Calu3 (cell line): ENCODE measurements around the gene AKIRIN1. TPM values are rescaled to one million over a fixed set of nuclear protein-coding genes. Genes with fewer than 3 reads are reported as not detected.
A peak's percentile ranks its signal among the peaks of the same experiment; 100 is the strongest.
"Not testable (repeated sequence)": the region's sequence is repeated elsewhere in the genome, so short reads cannot be mapped to it uniquely, and the experiment has no call there.

Experiments
- BruUV-seq: library from RNA; stranded (reverse); fragments of 400-500 nt; replicated peaks from 2 replicates; lab custom pipeline; 2021; lab: Mats Ljungman, UMichigan
- CTCF ChIA-PET: fragments of 300-600 bp; sonication (Branson Sonifier 250); formaldehyde crosslinking; loops from one replicate; lab custom pipeline; 2022; ENCODE audit warnings: antibody characterized with exemption; lab: Charles Lee
- DNase-seq: peaks from one replicate; pipeline ENCODE4 v3.0.0; 2022
- H3K27ac Mint-ChIP-seq: one replicate; pipeline ENCODE4 v1.8.0; 2022; ENCODE audit warnings: mixed read lengths; ENCODE audit not compliant: unreplicated experiment
- H3K27me3 Mint-ChIP-seq: one replicate; pipeline ENCODE4 v1.8.0; 2022; ENCODE audit warnings: mixed read lengths; ENCODE audit not compliant: unreplicated experiment
- H3K36me3 Mint-ChIP-seq: one replicate; pipeline ENCODE4 v1.8.0; 2022; ENCODE audit warnings: mild to moderate bottlenecking, moderate library complexity, mixed read lengths; ENCODE audit not compliant: insufficient read depth, unreplicated experiment
- H3K4me1 Mint-ChIP-seq: one replicate; pipeline ENCODE4 v1.8.0; 2022; ENCODE audit warnings: mild to moderate bottlenecking, low read depth, mixed read lengths; ENCODE audit not compliant: unreplicated experiment
- H3K4me3 Mint-ChIP-seq: one replicate; pipeline ENCODE4 v1.8.0; 2022; ENCODE audit warnings: mild to moderate bottlenecking, low read depth, moderate library complexity, mixed read lengths; ENCODE audit not compliant: unreplicated experiment
- H3K9me3 Mint-ChIP-seq: one replicate; pipeline ENCODE4 v1.8.0; 2022; ENCODE audit warnings: low read depth, mixed read lengths; ENCODE audit not compliant: unreplicated experiment
- CTCF ChIP-seq: fragments of 200-600 bp; IDR thresholded peaks from one replicate; pipeline ENCODE4 v1.8.0; 2022; ENCODE audit warnings: antibody characterized with exemption; ENCODE audit not compliant: unreplicated experiment
- intact Hi-C: fragments of 100-400 bp; cut with micrococcal nuclease; formaldehyde crosslinking; loops from one replicate; pipeline ENCODE4 v1.10.0; 2022; ENCODE audit not compliant: unreplicated experiment
- total RNA-seq: library from RNA; stranded (reverse); gene quantifications from 2 replicates; pipeline ENCODE4 v1.2.3, GENCODE V29; 2022

The AKIRIN1 gene
- total RNA-seq, 1 experiment from 2014 or later: 69.1 TPM

GRCh38 chr1:38979380-38979779 is 11.7 kb upstream of the AKIRIN1 start:
- H3K36me3 Mint-ChIP-seq, BruUV-seq, CTCF ChIA-PET, intact Hi-C loops, H3K27ac Mint-ChIP-seq, H3K4me1 Mint-ChIP-seq, H3K27me3 Mint-ChIP-seq, DNase-seq, H3K4me3 Mint-ChIP-seq, H3K9me3 Mint-ChIP-seq: not testable (repeated sequence)

- TF ChIP-seq CTCF: no peak
- H3K36me3 Mint-ChIP-seq: peaks cover 45% of the 10 kb centered on the region
- peaks cover 47% of the 10 kb centered on the region for H3K4me1 Mint-ChIP-seq
- DNase-seq: no peak
- intact Hi-C loops: loop anchor here (5.0 kb wide), 2 partner anchors 48 to 118 kb away; partner anchors contain the start of genes MYCBP and RHBDL2
- H3K9me3 Mint-ChIP-seq: no peaks in the 10 kb centered on the region
- H3K27ac Mint-ChIP-seq: peak overlapping the region; percentile 63
- CTCF ChIA-PET: no interaction called here
- no peaks in the 10 kb centered on the region for H3K27me3 Mint-ChIP-seq
- H3K4me3 Mint-ChIP-seq: peak overlapping the region; percentile 77
- no TSS peak for BruUV-seq
These were observed 1.1 kb upstream of the AKIRIN1 start for GRCh38 chr1:38989979-38990378.

DNA sequence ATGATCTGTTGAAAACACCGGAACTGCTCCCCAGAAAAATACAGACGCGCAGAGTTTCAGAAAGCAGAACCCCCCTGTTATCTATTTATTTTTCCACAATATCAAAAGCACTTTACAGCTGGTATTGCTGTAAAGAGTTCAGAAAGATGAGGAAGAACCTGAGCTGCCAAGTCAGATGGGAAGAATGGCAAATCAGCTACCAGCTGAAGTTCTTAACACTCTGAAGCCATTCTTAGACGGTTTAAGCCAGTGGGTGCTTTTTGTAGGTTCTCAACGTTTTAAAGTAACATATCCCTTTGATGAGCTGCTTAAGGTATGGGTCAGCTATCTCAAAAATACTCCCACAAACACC is 714 bp upstream of the AKIRIN1 start:
- TF ChIP-seq CTCF: no peak
- H3K4me3 Mint-ChIP-seq: peak overlapping the region; percentile 77
- H3K4me1 Mint-ChIP-seq: peaks cover 48% of the 10 kb centered on the region
- DNase-seq: no peak
- peaks cover 48% of the 10 kb centered on the region for H3K36me3 Mint-ChIP-seq
- no peaks in the 10 kb centered on the region for H3K27me3 Mint-ChIP-seq
- no TSS peak for BruUV-seq
- CTCF ChIA-PET: no interaction called here
- intact Hi-C loops: loop anchor here (5.0 kb wide), 2 partner anchors 48 to 118 kb away; partner anchors contain the start of genes MYCBP and RHBDL2
- H3K27ac Mint-ChIP-seq: peak overlapping the region; percentile 63
- H3K9me3 Mint-ChIP-seq: no peaks in the 10 kb centered on the region

GRCh38 chr1:38991638-38992411 is 749 bp downstream of the AKIRIN1 start:
- H3K9me3 Mint-ChIP-seq: no peaks in the 10 kb centered on the region
- no peak for TF ChIP-seq CTCF
- no peaks in the 10 kb centered on the region for H3K27me3 Mint-ChIP-seq
- peaks cover 52% of the 10 kb centered on the region for H3K36me3 Mint-ChIP-seq
- CTCF ChIA-PET: no interaction called here
- peak; percentile 21 for DNase-seq
- peak overlapping the region; percentile 87 for H3K27ac Mint-ChIP-seq
- BruUV-seq: no TSS peak
- intact Hi-C loops: loop anchor here (5.0 kb wide), 2 partner anchors 50 to 120 kb away; partner anchors contain the start of genes MYCBP and RHBDL2
- peak overlapping the region; percentile 77 for H3K4me3 Mint-ChIP-seq
- peaks cover 34% of the 10 kb centered on the region for H3K4me1 Mint-ChIP-seq
